ENCODE measurements around the gene ZNF500. TPM values are rescaled to one million over a fixed set of nuclear protein-coding genes. Genes with fewer than 3 reads are reported as not detected.

Gene ZNF500
- total RNA-seq (12.2 and 13.5 TPM in 2 replicates), polyA plus RNA-seq (8.6 and 12.8 TPM in 2 replicates), polyA minus RNA-seq (6.4 and 10.3 TPM in 2 replicates), Bru-seq, nascent RNA (percentile 60 among the genes with signal in this experiment), BruChase-seq, experiment 1, labeled RNA remaining after a 6-hour chase (percentile 68 among the genes with signal in this experiment), BruChase-seq, experiment 2, labeled RNA remaining after a 2-hour chase (percentile 68 among the genes with signal in this experiment)
- 5.2 and 6.2 TPM in 2 replicates for polyA plus RNA-seq (2011; cell fraction: cytosol; rRNA removed)
- 13.1 and 14.2 TPM in 2 replicates for polyA plus RNA-seq (2011; cell fraction: nucleus; rRNA removed)
- polyA plus RNA-seq (2012) = 4.7 and 5.1 TPM in 2 replicates
- 6.5 TPM for polyA minus RNA-seq (2011; cell fraction: cytosol; rRNA and poly(A)+ RNA removed)
- polyA minus RNA-seq (2011; cell fraction: nucleus; rRNA and poly(A)+ RNA removed) = 5.6 and 7.4 TPM in 2 replicates
- long read RNA-seq, partial matches to known transcripts = 0 of 9 reads
- long read RNA-seq, other reads (novel, unspliced or antisense) = 5 of 9 reads

- H3K4me3 ChIP-seq (replicated peaks in 1 of 3; ENCODE audit: insufficient read depth in 1 of 3, low read depth in 1 of 3, low read length in 3 of 3) = peak within 1 kb of the TSS; percentile 46 to 98 (median 55)
- H3K27ac ChIP-seq (ENCODE audit: insufficient read depth, low read depth, low read length) = peak within 1 kb of the TSS; percentile 42
- CTCF ChIA-PET = no interaction called here
- H3K9me3 ChIP-seq (replicated peaks; ENCODE audit: control insufficient read depth, insufficient read depth, low read length) = no peaks in the 10 kb centered on the region
- H3K4me2 ChIP-seq (ENCODE audit: insufficient read depth, low read length) = peak within 1 kb of the TSS; percentile 90
- dilution Hi-C loops (cut with MboI; ENCODE audit: extremely low pct_ligation_motif_present, low sequenced_read_pairs) (no loop called here), intact Hi-C loops (cut with micrococcal nuclease) (loop anchor here (1.0 to 2.0 kb wide), 2 partner anchors 33 to 190 kb away; partner anchors contain the start of genes ANKS3 and DNAAF8)
- TF ChIP-seq GATA2 (IDR thresholded peaks at IDR 0.05; ENCODE audit: insufficient read depth, insufficient read length, low read depth, low read length) (no peak), MAX (IDR thresholded peaks at IDR 0.05; ENCODE audit: insufficient read depth, insufficient read length) (peak; percentile 3), POLR2A (IDR thresholded peaks at IDR 0.05; ENCODE audit: low read depth, low read length) (peak; percentile 85), POLR2AphosphoS5 (IDR thresholded peaks at IDR 0.05; ENCODE audit: insufficient read depth, low read depth, low read length) (peak; percentile 87), EZH2 (IDR thresholded peaks at IDR 0.05; ENCODE audit: borderline replicate concordance, low read depth, low read length, severe bottlenecking) (no peak)
- FAIRE-seq (peak; percentile 98), DNase-seq (ENCODE audit: low read depth, low spot score) (peak; percentile 97)
- H3K79me2 ChIP-seq (ENCODE audit: control insufficient read depth, insufficient read depth, low read length) = peaks cover 12% of the 10 kb centered on the region
- no peaks in the 10 kb centered on the region for H4K20me1 ChIP-seq (replicated peaks; ENCODE audit: control insufficient read depth, extremely low read depth, insufficient read depth, low read length)
- H3K9ac ChIP-seq (replicated peaks; ENCODE audit: extremely low read depth, insufficient read depth, low read length) = peak within 1 kb of the TSS; percentile 77
- peaks cover 15% of the 10 kb centered on the region for H3K4me1 ChIP-seq (ENCODE audit: control insufficient read depth, extremely low read depth, insufficient read depth, low read length)
- H3K36me3 ChIP-seq (ENCODE audit: control insufficient read depth in 2 of 2, extremely low read depth in 1 of 2, insufficient read depth in 2 of 2, low read length in 2 of 2) = peaks cover 4 to 20% of the 10 kb centered on the region in 2 experiments
- BruUV-seq (replicated peaks) = no TSS peak
- H2AFZ ChIP-seq (ENCODE audit: low read depth, low read length) = peak within 1 kb of the TSS; percentile 83
- H3K9me1 ChIP-seq (replicated peaks; ENCODE audit: control insufficient read depth, extremely low read depth, insufficient read depth, low read length) = no peaks in the 10 kb centered on the region
- no peaks in the 10 kb centered on the region for H3K27me3 ChIP-seq (ENCODE audit: control insufficient read depth in 2 of 2, insufficient read depth in 2 of 2, low read length in 2 of 2)
- POLR2A ChIA-PET = interaction anchor here (1.0 kb wide), 1 partner anchor 33 kb away, joined by 4 read pairs; the partner anchor contains the start of gene DNAAF8
Measured at GRCh38 chr16:4766875-4767628, at the start of gene ZNF500. Gene ZNF500 (minus strand): TSS chr16:4767162. CDS start chr16:4765978, 1,184 bp downstream.
